ENCODE data around the gene CCDC24. TPM values are rescaled to one million over a fixed set of nuclear protein-coding genes. Genes with fewer than 3 reads are reported as not detected.
A peak's percentile ranks its signal among the peaks of the same experiment; 100 is the strongest.

CCDC24 gene
- total RNA-seq, 1 experiment from 2014 or later: 11.8 TPM

- Histone ChIP-seq H2BK5ac (ENCODE audit: insufficient read length, low read length) (no peak overlapping the region), H3K4me1 (ENCODE audit: insufficient read depth, low read length) (no peaks in the 10 kb centered on the region), H4K8ac (replicated peaks; ENCODE audit: insufficient read length, low read depth, low read length) (no peak overlapping the region), H4K5ac (ENCODE audit: insufficient read length, low read depth, low read length) (no peak overlapping the region), H3K79me2 (ENCODE audit: insufficient read depth, low read length) (no peaks in the 10 kb centered on the region), H4K91ac (ENCODE audit: insufficient read length, low read depth, low read length) (no peak overlapping the region), H3K4me2 (ENCODE audit: insufficient read depth, insufficient read length, low read length) (peak overlapping the region; percentile 80), H3T11ph (ENCODE audit: low read length) (no peak overlapping the region), H2AK5ac (ENCODE audit: insufficient read length, low read length) (no peak overlapping the region), H3K23me2 (ENCODE audit: insufficient read length, low read depth, low read length, poor library complexity, severe bottlenecking) (peaks cover 10% of the 10 kb centered on the region), H3K18ac (ENCODE audit: insufficient read length, low read depth, low read length) (no peak overlapping the region), H3K79me1 (ENCODE audit: insufficient read depth, low read depth, low read length, poor library complexity, severe bottlenecking) (no peaks in the 10 kb centered on the region), H2AFZ (ENCODE audit: low read length) (no peak overlapping the region), H2BK20ac (ENCODE audit: low read depth, low read length, poor library complexity, severe bottlenecking) (no peak overlapping the region), H3K4ac (ENCODE audit: low read depth, low read length) (no peak overlapping the region), H3K14ac (ENCODE audit: insufficient read depth, low read length) (no peak overlapping the region), H2BK12ac (ENCODE audit: insufficient read length, low read depth, low read length) (no peak overlapping the region), H3K23ac (ENCODE audit: insufficient read length, low read depth, low read length) (no peak overlapping the region), H2BK15ac (ENCODE audit: low read depth, low read length) (no peak overlapping the region), H4K20me1 (ENCODE audit: control insufficient read depth, insufficient read depth, insufficient read length) (no peaks in the 10 kb centered on the region), H3K9me3 (ENCODE audit: control insufficient read depth, low read depth, low read length) (no peaks in the 10 kb centered on the region), H2BK120ac (ENCODE audit: low read depth, low read length, poor library complexity, severe bottlenecking) (no peak overlapping the region), H3K27me3 (ENCODE audit: insufficient read depth, low read length) (no peaks in the 10 kb centered on the region), H3K27ac (ENCODE audit: insufficient read length, low read depth, low read length) (no peak overlapping the region), H3K9ac (ENCODE audit: extremely low read depth, insufficient read length, low read length) (no peak overlapping the region), H3K56ac (ENCODE audit: insufficient read length, low read depth, low read length) (no peak overlapping the region)
- WGBS (ENCODE audit: extremely low coverage, insufficient read length, low lambda C conversion rate): no CpG with 5 or more reads among the region's 11 CpGs
- peaks cover 5 to 6% (median 6%) of the 10 kb centered on the region in 3 experiments; a peak in 5 of 7 replicates for H3K36me3 Mint-ChIP-seq (ENCODE audit: insufficient read depth in 1 of 3, low read depth in 3 of 3)
- H3K4me1 Mint-ChIP-seq: peaks cover 16 to 23% of the 10 kb centered on the region in 2 experiments
- no peak for DNase-seq
- H3K27ac Mint-ChIP-seq: peak overlapping the region in 2 of 3 experiments; percentile 52 to 93; a peak in 3 of 7 replicates
- peaks cover 6% of the 10 kb centered on the region for H3K27me3 Mint-ChIP-seq (ENCODE audit: low read depth)
- H3K4me3 Mint-ChIP-seq: peak overlapping the region; percentile 81 to 93
- H3K9me3 Mint-ChIP-seq: no peaks in the 10 kb centered on the region
- TF ChIP-seq CTCF (conservative IDR thresholded peaks at IDR 0.05): no peak
Measured at GRCh38 chr1:43992232-43992995, 1.0 kb downstream of the CCDC24 start.

Data from H9 (cell line).